Measurements from ENCODE around the gene LY9.

DNA sequence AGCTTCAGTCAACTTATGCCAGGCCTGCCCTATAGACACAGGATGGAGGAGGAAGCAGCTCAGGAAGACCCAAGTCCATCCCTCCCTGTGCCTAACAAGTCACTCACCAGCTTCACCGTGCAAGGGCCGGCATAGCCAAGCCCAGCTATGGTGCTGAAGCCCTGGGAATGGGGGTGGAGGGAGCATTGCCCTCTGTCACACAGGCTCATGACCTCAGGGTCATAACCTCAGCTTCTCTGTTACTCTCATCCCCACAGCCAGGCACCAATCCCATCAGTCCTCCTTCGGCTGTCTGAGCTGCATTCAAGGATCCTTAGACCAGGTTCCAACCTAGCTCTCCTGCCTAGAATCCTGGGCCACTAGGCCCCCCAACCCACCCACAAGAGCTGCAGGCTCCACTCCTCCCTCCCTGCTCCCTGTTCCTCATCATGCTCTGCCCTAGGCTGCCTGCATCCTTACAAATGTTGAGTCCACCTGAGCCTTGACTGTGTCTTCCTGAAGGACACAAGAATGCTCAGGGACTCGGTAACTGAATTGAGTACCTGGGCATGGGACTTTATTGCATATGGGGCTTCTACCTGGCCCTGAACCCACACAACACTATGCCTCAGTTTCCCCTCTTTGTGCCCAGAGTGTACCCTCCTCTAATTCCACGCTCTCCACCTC lies 65.0 kb downstream of the LY9 start:
- TF ChIP-seq YY1 (IDR thresholded peaks at IDR 0.05; ENCODE audit: insufficient read depth, insufficient read length) (no peak), SUZ12 (IDR thresholded peaks at IDR 0.05; ENCODE audit: extremely low read depth, insufficient read depth, insufficient read length) (no peak), ZNF274 (IDR thresholded peaks at IDR 0.05; ENCODE audit: low read depth, low read length) (no peak)

Measured in NT2/D1 (cell line).